DND-41 (cell line): ENCODE measurements around the gene ITGB7.

Experiments used
- ATAC-seq: fragments of 200-7000 bp; cut with Tn5 transposase; 3 replicates; pipeline ENCODE4 v1.9.1; 2021; ENCODE audit warnings: low read depth; ENCODE audit not compliant: insufficient read depth
- DNase-seq: peaks from one replicate; pipeline ENCODE4 v3.0.0-alpha.2; 2020
- H2AFZ ChIP-seq: 2 replicates; pipeline ENCODE4 v1.6.0; 2012; ENCODE audit warnings: low read depth, low read length
- H3K27ac ChIP-seq: 2 replicates; pipeline ENCODE4 v1.5.1; 2012; ENCODE audit warnings: low read length, inconsistent platforms
- H3K27me3 ChIP-seq: fragments of 200-600 bp; sonication (generic); 2 replicates; pipeline ENCODE4 v1.6.0; 2012; ENCODE audit warnings: low read length, mild to moderate bottlenecking, inconsistent platforms; ENCODE audit not compliant: insufficient read depth, poor library complexity
- H3K36me3 ChIP-seq: 2 replicates; pipeline ENCODE4 v1.5.1; 2012; ENCODE audit warnings: low read length, inconsistent platforms; ENCODE audit not compliant: insufficient read depth
- H3K4me1 ChIP-seq: 2 replicates; pipeline ENCODE4 v1.5.1; 2012; ENCODE audit warnings: mild to moderate bottlenecking, low read length; ENCODE audit not compliant: insufficient read depth
- H3K4me2 ChIP-seq: 2 replicates; pipeline ENCODE4 v1.6.0; 2012; ENCODE audit warnings: mild to moderate bottlenecking, moderate library complexity, low read length, inconsistent platforms; ENCODE audit not compliant: insufficient read depth
- H3K4me3 ChIP-seq, 2 experiments: fragments of 200-600 bp in 1 of 2; shearing (Covaris generic) in 1 of 2; 2 replicates each; pipeline ENCODE4 v1.5.1; 2012 to 2016; ENCODE audit warnings: inconsistent platforms in 2 of 2, low read length in 2 of 2, mild to moderate bottlenecking in 2 of 2, low read depth in 1 of 2, moderate library complexity in 1 of 2
- H3K79me2 ChIP-seq: 2 replicates; pipeline ENCODE4 v1.6.0; 2012; ENCODE audit warnings: low read length, inconsistent platforms; ENCODE audit not compliant: insufficient read depth
- H3K9ac ChIP-seq: 2 replicates; pipeline ENCODE4 v1.6.0; 2012; ENCODE audit warnings: low read depth, mild to moderate bottlenecking, inconsistent platforms, low read length, moderate library complexity
- H3K9me3 ChIP-seq: 2 replicates; pipeline ENCODE4 v1.5.1; 2012; ENCODE audit warnings: low read length, moderate library complexity, mild to moderate bottlenecking, inconsistent platforms; ENCODE audit not compliant: insufficient read depth, severe bottlenecking
- H4K20me1 ChIP-seq: 2 replicates; pipeline ENCODE4 v1.6.0; 2012; ENCODE audit warnings: low read length; ENCODE audit not compliant: insufficient read depth
- EZH2 ChIP-seq: IDR thresholded peaks from 3 replicates; pipeline ENCODE4 v1.6.1; 2012; ENCODE audit warnings: borderline replicate concordance, low read depth, mild to moderate bottlenecking, moderate library complexity, low read length, inconsistent platforms; ENCODE audit not compliant: severe bottlenecking
- TF ChIP-seq, protein P1 (sequence below): IDR thresholded peaks from 2 replicates; pipeline ENCODE4 v1.5.1; 2012; ENCODE audit warnings: borderline replicate concordance, low read length, moderate library complexity, mild to moderate bottlenecking; ENCODE audit not compliant: poor library complexity, severe bottlenecking; ENCODE audit errors: extremely low read depth

ITGB7 gene

DNA sequence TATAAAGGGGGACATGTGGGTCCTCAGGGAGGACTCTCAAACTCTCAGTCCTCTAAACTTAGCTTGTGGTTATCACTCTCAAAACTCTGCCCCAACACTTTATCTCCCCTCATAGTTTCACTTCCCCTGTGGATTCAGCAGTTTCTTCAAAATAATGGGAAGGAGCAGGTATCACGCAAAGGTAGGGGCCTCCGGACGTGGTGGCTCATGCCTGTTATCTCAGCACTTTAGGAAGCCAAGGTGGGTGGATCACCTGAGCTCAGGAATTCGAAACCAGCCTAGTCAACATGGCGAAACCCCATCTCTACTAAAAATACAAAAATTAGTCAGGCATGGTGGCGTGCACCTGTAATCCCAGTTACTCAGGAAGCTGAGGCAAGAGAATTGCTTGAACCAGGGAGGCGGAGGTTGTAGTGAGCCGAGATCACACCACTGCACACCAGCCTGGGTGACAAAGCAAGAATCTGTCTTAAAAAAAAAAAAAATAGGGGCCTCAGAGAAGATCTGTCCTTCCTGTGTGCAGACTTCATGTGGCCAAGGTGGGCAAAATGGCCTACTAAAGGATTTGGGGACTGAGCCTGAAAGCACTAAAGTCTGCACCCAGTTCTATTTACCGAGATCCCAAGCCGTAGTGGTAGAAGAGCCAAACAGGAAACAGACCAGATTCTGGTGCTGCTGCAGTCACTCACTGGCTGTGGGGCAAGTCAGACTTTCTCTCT, 6.4 kb downstream of the ITGB7 start:
- TF ChIP-seq, protein P1, sequence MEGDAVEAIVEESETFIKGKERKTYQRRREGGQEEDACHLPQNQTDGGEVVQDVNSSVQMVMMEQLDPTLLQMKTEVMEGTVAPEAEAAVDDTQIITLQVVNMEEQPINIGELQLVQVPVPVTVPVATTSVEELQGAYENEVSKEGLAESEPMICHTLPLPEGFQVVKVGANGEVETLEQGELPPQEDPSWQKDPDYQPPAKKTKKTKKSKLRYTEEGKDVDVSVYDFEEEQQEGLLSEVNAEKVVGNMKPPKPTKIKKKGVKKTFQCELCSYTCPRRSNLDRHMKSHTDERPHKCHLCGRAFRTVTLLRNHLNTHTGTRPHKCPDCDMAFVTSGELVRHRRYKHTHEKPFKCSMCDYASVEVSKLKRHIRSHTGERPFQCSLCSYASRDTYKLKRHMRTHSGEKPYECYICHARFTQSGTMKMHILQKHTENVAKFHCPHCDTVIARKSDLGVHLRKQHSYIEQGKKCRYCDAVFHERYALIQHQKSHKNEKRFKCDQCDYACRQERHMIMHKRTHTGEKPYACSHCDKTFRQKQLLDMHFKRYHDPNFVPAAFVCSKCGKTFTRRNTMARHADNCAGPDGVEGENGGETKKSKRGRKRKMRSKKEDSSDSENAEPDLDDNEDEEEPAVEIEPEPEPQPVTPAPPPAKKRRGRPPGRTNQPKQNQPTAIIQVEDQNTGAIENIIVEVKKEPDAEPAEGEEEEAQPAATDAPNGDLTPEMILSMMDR = no peak
- no peak for TF ChIP-seq EZH2
- Histone ChIP-seq H3K4me3 (no peak overlapping the region), H3K36me3 (no peaks in the 10 kb centered on the region), H3K27ac (no peak overlapping the region), H3K9me3 (no peaks in the 10 kb centered on the region), H2AFZ (no peak overlapping the region), H3K4me2 (no peak overlapping the region), H3K9ac (no peak overlapping the region), H4K20me1 (no peaks in the 10 kb centered on the region), H3K79me2 (no peaks in the 10 kb centered on the region), H3K4me1 (peaks cover 5% of the 10 kb centered on the region; the same call in 1 of the 2 replicates), H3K27me3 (no peaks in the 10 kb centered on the region)
- no peak for DNase-seq
- ATAC-seq = no peak

GRCh38 chr12:53200107-53200457, 7.0 kb downstream of the ITGB7 start:
- DNase-seq (no peak), ATAC-seq (no peak)
- H3K27ac ChIP-seq = no peak overlapping the region
- H4K20me1 ChIP-seq = no peaks in the 10 kb centered on the region
- no peak overlapping the region for H2AFZ ChIP-seq
- no peaks in the 10 kb centered on the region for H3K9me3 ChIP-seq
- no peaks in the 10 kb centered on the region for H3K36me3 ChIP-seq
- TF ChIP-seq EZH2 = no peak
- TF ChIP-seq, protein P1 = no peak
- no peak overlapping the region for H3K4me3 ChIP-seq
- no peak overlapping the region for H3K9ac ChIP-seq
- no peaks in the 10 kb centered on the region for H3K79me2 ChIP-seq
- no peaks in the 10 kb centered on the region for H3K27me3 ChIP-seq
- H3K4me2 ChIP-seq = no peak overlapping the region
- H3K4me1 ChIP-seq = peaks cover 5% of the 10 kb centered on the region; the same call in 1 of the 2 replicates

- Histone ChIP-seq H3K4me3 (no peak overlapping the region), H2AFZ (no peak overlapping the region), H3K9ac (no peak overlapping the region), H3K9me3 (no peaks in the 10 kb centered on the region), H3K4me2 (no peak overlapping the region), H4K20me1 (no peaks in the 10 kb centered on the region), H3K79me2 (no peaks in the 10 kb centered on the region), H3K27me3 (no peaks in the 10 kb centered on the region), H3K4me1 (peaks cover 5% of the 10 kb centered on the region; the same call in 1 of the 2 replicates), H3K36me3 (no peaks in the 10 kb centered on the region), H3K27ac (no peak overlapping the region)
- DNase-seq (no peak), ATAC-seq (no peak)
- no peak for TF ChIP-seq EZH2
- TF ChIP-seq, protein P1 = no peak
Measured at GRCh38 chr12:53199700-53200099, 7.4 kb downstream of the ITGB7 start.
